GM13977 (cell line): Measurements from ENCODE around the gene SMKR1.

Experiments used
- DNase-seq: peaks from one replicate; pipeline ENCODE4 v3.0.0; 2012; ENCODE audit warnings: low spot score
- in situ Hi-C: fragments of 300-500 bp; cut with MboI; formaldehyde crosslinking; loops from one replicate; pipeline ENCODE4 v1.12.0; 2022; ENCODE audit warnings: low sequenced_read_pairs, low pct_unique_long_range_greater_than_20kb, mixed read lengths, inconsistent platforms; ENCODE audit not compliant: unreplicated experiment
- TF ChIP-seq, protein P1 (sequence below): IDR thresholded peaks from 2 replicates; pipeline ENCODE4 v1.5.1; 2012; ENCODE audit warnings: mild to moderate bottlenecking, control low read depth; ENCODE audit not compliant: insufficient read depth; ENCODE audit errors: extremely low read depth, missing control alignments

The SMKR1 gene

GRCh38 chr7:129458171-129458570 is 44.2 kb upstream of the SMKR1 start:
- TF ChIP-seq, protein P1, sequence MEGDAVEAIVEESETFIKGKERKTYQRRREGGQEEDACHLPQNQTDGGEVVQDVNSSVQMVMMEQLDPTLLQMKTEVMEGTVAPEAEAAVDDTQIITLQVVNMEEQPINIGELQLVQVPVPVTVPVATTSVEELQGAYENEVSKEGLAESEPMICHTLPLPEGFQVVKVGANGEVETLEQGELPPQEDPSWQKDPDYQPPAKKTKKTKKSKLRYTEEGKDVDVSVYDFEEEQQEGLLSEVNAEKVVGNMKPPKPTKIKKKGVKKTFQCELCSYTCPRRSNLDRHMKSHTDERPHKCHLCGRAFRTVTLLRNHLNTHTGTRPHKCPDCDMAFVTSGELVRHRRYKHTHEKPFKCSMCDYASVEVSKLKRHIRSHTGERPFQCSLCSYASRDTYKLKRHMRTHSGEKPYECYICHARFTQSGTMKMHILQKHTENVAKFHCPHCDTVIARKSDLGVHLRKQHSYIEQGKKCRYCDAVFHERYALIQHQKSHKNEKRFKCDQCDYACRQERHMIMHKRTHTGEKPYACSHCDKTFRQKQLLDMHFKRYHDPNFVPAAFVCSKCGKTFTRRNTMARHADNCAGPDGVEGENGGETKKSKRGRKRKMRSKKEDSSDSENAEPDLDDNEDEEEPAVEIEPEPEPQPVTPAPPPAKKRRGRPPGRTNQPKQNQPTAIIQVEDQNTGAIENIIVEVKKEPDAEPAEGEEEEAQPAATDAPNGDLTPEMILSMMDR = no peak
- in situ Hi-C loops = loop anchor here (25.0 kb wide), 2 partner anchors 96 to 246 kb away; no protein-coding TSS in a partner anchor
- no peak for DNase-seq

GRCh38 chr7:129461809-129462208 is 40.5 kb upstream of the SMKR1 start:
- no peak for DNase-seq
- TF ChIP-seq, protein P1 = no peak
- in situ Hi-C loops = loop anchor here (25.0 kb wide), 2 partner anchors 100 to 250 kb away; no protein-coding TSS in a partner anchor

GRCh38 chr7:129462420-129462819 is 39.9 kb upstream of the SMKR1 start:
- no peak for DNase-seq
- TF ChIP-seq, protein P1 = no peak
- in situ Hi-C loops = loop anchor here (25.0 kb wide), 2 partner anchors 100 to 250 kb away; no protein-coding TSS in a partner anchor

- in situ Hi-C loops = loop anchor here (25.0 kb wide), 2 partner anchors 102 to 252 kb away; no protein-coding TSS in a partner anchor
- TF ChIP-seq, protein P1 = no peak
- DNase-seq = no peak
Measured at GRCh38 chr7:129464194-129464593, 38.1 kb upstream of the SMKR1 start.

- TF ChIP-seq, protein P1 = no peak
- no peak for DNase-seq
- in situ Hi-C loops = loop anchor here (25.0 kb wide), 2 partner anchors 103 to 253 kb away; no protein-coding TSS in a partner anchor
Measured at GRCh38 chr7:129465080-129465479, 37.3 kb upstream of the SMKR1 start.

GRCh38 chr7:129466796-129467195 is 35.5 kb upstream of the SMKR1 start:
- TF ChIP-seq, protein P1 = no peak
- in situ Hi-C loops = loop anchor here (25.0 kb wide), 2 partner anchors 104 to 254 kb away; no protein-coding TSS in a partner anchor
- no peak for DNase-seq
